IMR-90 (cell line): Measurements from ENCODE around the gene CAMK2G. TPM values are rescaled to one million over a fixed set of nuclear protein-coding genes. Genes with fewer than 3 reads are reported as not detected.

Experiments
- ATAC-seq: fragments of 200-7000 bp; cut with Tn5 transposase; 2 replicates; pipeline ENCODE4 v1.9.1; 2020; ENCODE audit warnings: low read depth, mild to moderate bottlenecking, moderate library complexity
- BruUV-seq: library from RNA; stranded (reverse); fragments of 400-500 nt; replicated peaks from 2 replicates; lab custom pipeline; 2021; lab: Mats Ljungman, UMichigan
- CTCF ChIA-PET: fragments of 300-600 bp; formaldehyde crosslinking; extraction: SDS; loops from one replicate; lab custom pipeline; 2021; ENCODE audit warnings: antibody characterized with exemption; lab: Yijun Ruan, JAX
- POLR2A ChIA-PET: fragments of 300-600 bp; sonication (Branson Sonifier 250); formaldehyde crosslinking; loops from one replicate; lab custom pipeline; 2022; ENCODE audit warnings: antibody characterized with exemption; ENCODE audit not compliant: unreplicated experiment; lab: Charles Lee
- DNase-seq: peaks from one replicate; pipeline ENCODE4 v3.0.0; 2013
- H2AFZ ChIP-seq: replicated peaks from 2 replicates; pipeline ENCODE3; 2013; ENCODE audit warnings: low read length, mild to moderate bottlenecking; ENCODE audit not compliant: poor library complexity
- H2AK5ac ChIP-seq: 2 replicates; pipeline ENCODE4 v1.6.1; 2013; ENCODE audit warnings: low read depth, low read length, inconsistent platforms
- H2AK9ac ChIP-seq: replicated peaks from 2 replicates; pipeline ENCODE3; 2013; ENCODE audit warnings: mild to moderate bottlenecking, low read depth, low read length, moderate library complexity; ENCODE audit not compliant: poor library complexity
- H2BK120ac ChIP-seq: 2 replicates; pipeline ENCODE4 v1.6.1; 2013; ENCODE audit warnings: low read depth, low read length, inconsistent platforms
- H2BK15ac ChIP-seq: 3 replicates; pipeline ENCODE4 v1.6.1; 2013; ENCODE audit warnings: low read depth, low read length, inconsistent platforms
- H2BK20ac ChIP-seq: 2 replicates; pipeline ENCODE4 v1.6.1; 2013; ENCODE audit warnings: low read depth, mild to moderate bottlenecking, inconsistent platforms, low read length, moderate library complexity
- H2BK5ac ChIP-seq: 2 replicates; pipeline ENCODE4 v1.6.1; 2013; ENCODE audit warnings: mild to moderate bottlenecking, low read depth, low read length, inconsistent platforms; ENCODE audit not compliant: poor library complexity, severe bottlenecking
- H3K14ac ChIP-seq: replicated peaks from 2 replicates; pipeline ENCODE4 v1.6.1; 2013; ENCODE audit warnings: low read depth, low read length, inconsistent platforms
- H3K18ac ChIP-seq: 2 replicates; pipeline ENCODE4 v1.6.1; 2013; ENCODE audit warnings: low read depth, low read length, control low read depth
- H3K23ac ChIP-seq: 2 replicates; pipeline ENCODE4 v1.6.1; 2013; ENCODE audit warnings: low read depth, low read length, inconsistent platforms
- H3K27ac ChIP-seq: 2 replicates; pipeline ENCODE4 v1.5.1; 2013; ENCODE audit warnings: mild to moderate bottlenecking, control low read depth, low read length; ENCODE audit not compliant: insufficient read depth
- H3K27me3 ChIP-seq: 2 replicates; pipeline ENCODE4 v1.6.1; 2013; ENCODE audit warnings: low read length; ENCODE audit not compliant: control insufficient read depth, insufficient read depth
- H3K36me3 ChIP-seq: 2 replicates; pipeline ENCODE4 v1.6.1; 2013; ENCODE audit warnings: low read length, mixed read lengths; ENCODE audit not compliant: control insufficient read depth, insufficient read depth
- H3K4ac ChIP-seq: 2 replicates; pipeline ENCODE4 v1.6.1; 2013; ENCODE audit warnings: low read depth, low read length, inconsistent platforms
- H3K4me1 ChIP-seq: 2 replicates; pipeline ENCODE4 v1.6.1; 2013; ENCODE audit warnings: low read length, mixed read lengths; ENCODE audit not compliant: control insufficient read depth, insufficient read depth
- H3K4me2 ChIP-seq: 2 replicates; pipeline ENCODE4 v1.6.1; 2013; ENCODE audit warnings: low read depth, mild to moderate bottlenecking, control low read depth, low read length, moderate library complexity
- H3K4me3 ChIP-seq: 2 replicates; pipeline ENCODE4 v1.5.1; 2013; ENCODE audit warnings: low read depth, mild to moderate bottlenecking, control low read depth, low read length, moderate library complexity; ENCODE audit not compliant: insufficient read depth
- H3K56ac ChIP-seq: 2 replicates; pipeline ENCODE4 v1.6.1; 2013; ENCODE audit warnings: low read length, inconsistent platforms; ENCODE audit not compliant: insufficient read depth; ENCODE audit errors: extremely low read depth
- H3K79me1 ChIP-seq, 2 experiments: 2 replicates each; pipeline ENCODE4 v1.6.1; 2013; ENCODE audit warnings: low read length in 2 of 2, inconsistent platforms in 1 of 2, low read depth in 1 of 2
- H3K9ac ChIP-seq: 2 replicates; pipeline ENCODE4 v1.6.1; 2013; ENCODE audit warnings: low read depth, low read length, control low read depth
- H3K9me1 ChIP-seq: 2 replicates; pipeline ENCODE4 v1.6.1; 2013; ENCODE audit warnings: low read length, inconsistent platforms; ENCODE audit not compliant: insufficient read depth
- H3K9me3 ChIP-seq: 2 replicates; pipeline ENCODE4 v1.6.1; 2013; ENCODE audit warnings: low read length; ENCODE audit not compliant: control insufficient read depth, insufficient read depth
- H4K20me1 ChIP-seq: 2 replicates; pipeline ENCODE4 v1.6.1; 2013; ENCODE audit warnings: low read length, inconsistent platforms; ENCODE audit not compliant: insufficient read depth
- H4K5ac ChIP-seq: 2 replicates; pipeline ENCODE4 v1.6.1; 2013; ENCODE audit warnings: mild to moderate bottlenecking, low read depth, low read length, control low read depth
- H4K8ac ChIP-seq, 2 experiments: 2 replicates each; pipeline ENCODE4 v1.6.1; 2013; ENCODE audit warnings: low read depth in 2 of 2, low read length in 2 of 2, control low read depth in 1 of 2, inconsistent platforms in 1 of 2
- H4K91ac ChIP-seq: 2 replicates; pipeline ENCODE4 v1.6.1; 2013; ENCODE audit warnings: low read depth, low read length, inconsistent platforms; ENCODE audit not compliant: insufficient read depth
- BHLHE40 ChIP-seq: fragments of 150-350 bp; IDR thresholded peaks from 2 replicates; pipeline ENCODE4 v1.6.1; 2016; ENCODE audit warnings: mild to moderate bottlenecking, low read depth, low read length
- CEBPB ChIP-seq: IDR thresholded peaks from 2 replicates; pipeline ENCODE4 v1.6.1; 2012; ENCODE audit warnings: low read depth, low read length, improper control_type of control experiment
- CHD1 ChIP-seq: IDR thresholded peaks from 2 replicates; pipeline ENCODE4 v1.6.1; 2012; ENCODE audit warnings: low read depth, low read length, improper control_type of control experiment
- FOS ChIP-seq: fragments of 150-350 bp; IDR thresholded peaks from 2 replicates; pipeline ENCODE4 v1.6.1; 2016; ENCODE audit warnings: low read depth, low read length
- MAFK ChIP-seq: IDR thresholded peaks from 2 replicates; pipeline ENCODE4 v1.6.1; 2012; ENCODE audit warnings: low read depth, low read length, improper control_type of control experiment
- MAZ ChIP-seq: IDR thresholded peaks from 2 replicates; pipeline ENCODE4 v1.6.1; 2012; ENCODE audit warnings: low read depth, mild to moderate bottlenecking, low read length, improper control_type of control experiment, moderate library complexity, borderline replicate concordance
- MXI1 ChIP-seq: IDR thresholded peaks from 2 replicates; pipeline ENCODE4 v1.6.1; 2012; ENCODE audit warnings: low read depth, mild to moderate bottlenecking, low read length, moderate library complexity, borderline replicate concordance
- NFE2L2 ChIP-seq: fragments of 150-350 bp; IDR thresholded peaks from 2 replicates; pipeline ENCODE4 v1.6.1; 2016; ENCODE audit warnings: low read depth, mild to moderate bottlenecking, low read length
- POLR2A ChIP-seq: IDR thresholded peaks from 2 replicates; pipeline ENCODE4 v1.6.1; 2012; ENCODE audit warnings: mild to moderate bottlenecking, low read depth, low read length
- RAD21 ChIP-seq: IDR thresholded peaks from 2 replicates; pipeline ENCODE4 v1.6.1; 2012; ENCODE audit warnings: low read length, improper control_type of control experiment
- RCOR1 ChIP-seq: IDR thresholded peaks from 2 replicates; pipeline ENCODE4 v1.6.1; 2012; ENCODE audit warnings: mild to moderate bottlenecking, low read length, improper control_type of control experiment; ENCODE audit not compliant: insufficient replicate concordance
- RFX5 ChIP-seq: IDR thresholded peaks from 2 replicates; pipeline ENCODE4 v1.8.0; 2012; ENCODE audit warnings: low read depth, mild to moderate bottlenecking, low read length, moderate library complexity
- SMC3 ChIP-seq: fragments of 150-350 bp; IDR thresholded peaks from 2 replicates; pipeline ENCODE4 v1.6.1; 2016; ENCODE audit warnings: low read depth, mild to moderate bottlenecking, antibody characterized with exemption, low read length, moderate library complexity
- WGBS, 2 experiments: methylation state at CpG; one replicate each; pipeline versions ENCODE4 v1.1.5 to v1.1.7; 2013; ENCODE audit warnings: missing lambda C conversion rate in 2 of 2; ENCODE audit not compliant: insufficient read length in 1 of 2; ENCODE audit errors: extremely low coverage in 2 of 2; 5-methylcytosine and 5-hydroxymethylcytosine counted together
- dilution Hi-C: fragments of 300-500 bp; cut with HindIII; formaldehyde crosslinking; loops from one replicate; pipeline ENCODE4 v1.14.3; 2018; ENCODE audit warnings: low sequenced_read_pairs; ENCODE audit not compliant: unreplicated experiment
- in situ Hi-C: fragments of 300-500 bp; cut with MboI; formaldehyde crosslinking; loops from 3 replicates; pipeline ENCODE4 v1.14.3; 2019; ENCODE audit warnings: low sequenced_read_pairs, inconsistent platforms, mixed read lengths
- intact Hi-C: fragments of 100-400 bp; cut with micrococcal nuclease; formaldehyde crosslinking; loops from 2 replicates; pipeline ENCODE4 v1.10.0; 2022
- polyA plus RNA-seq, 3 experiments: library from polyadenylated mRNA; depleted of rRNA; stranded (reverse); fragments of >200 nt; gene quantifications; 2 replicates each; pipeline ENCODE4 v1.2.3, GENCODE V29; 2012; ENCODE audit warnings: low replicate concordance in 1 of 3
- total RNA-seq: library from RNA; depleted of rRNA; stranded (reverse); fragments of >200 nt; gene quantifications from 2 replicates; pipeline ENCODE4 v1.2.3, GENCODE V29; 2012
- TF ChIP-seq, protein P1 (sequence below): fragments of 150-350 bp; IDR thresholded peaks from 2 replicates; pipeline ENCODE4 v1.6.1; 2017; ENCODE audit warnings: mild to moderate bottlenecking, antibody characterized with exemption, low read length, low read depth
- TF ChIP-seq, protein P2 (sequence below): fragments of 150-350 bp; IDR thresholded peaks from 2 replicates; pipeline ENCODE4 v1.6.1; 2016; ENCODE audit warnings: low read depth, mild to moderate bottlenecking, low read length, moderate library complexity, borderline replicate concordance

CAMK2G gene
- total and polyA plus RNA-seq, 2 of the 4 experiments (the other 2 are of a cell fraction), result 20.4 to 25.4 TPM

DNA sequence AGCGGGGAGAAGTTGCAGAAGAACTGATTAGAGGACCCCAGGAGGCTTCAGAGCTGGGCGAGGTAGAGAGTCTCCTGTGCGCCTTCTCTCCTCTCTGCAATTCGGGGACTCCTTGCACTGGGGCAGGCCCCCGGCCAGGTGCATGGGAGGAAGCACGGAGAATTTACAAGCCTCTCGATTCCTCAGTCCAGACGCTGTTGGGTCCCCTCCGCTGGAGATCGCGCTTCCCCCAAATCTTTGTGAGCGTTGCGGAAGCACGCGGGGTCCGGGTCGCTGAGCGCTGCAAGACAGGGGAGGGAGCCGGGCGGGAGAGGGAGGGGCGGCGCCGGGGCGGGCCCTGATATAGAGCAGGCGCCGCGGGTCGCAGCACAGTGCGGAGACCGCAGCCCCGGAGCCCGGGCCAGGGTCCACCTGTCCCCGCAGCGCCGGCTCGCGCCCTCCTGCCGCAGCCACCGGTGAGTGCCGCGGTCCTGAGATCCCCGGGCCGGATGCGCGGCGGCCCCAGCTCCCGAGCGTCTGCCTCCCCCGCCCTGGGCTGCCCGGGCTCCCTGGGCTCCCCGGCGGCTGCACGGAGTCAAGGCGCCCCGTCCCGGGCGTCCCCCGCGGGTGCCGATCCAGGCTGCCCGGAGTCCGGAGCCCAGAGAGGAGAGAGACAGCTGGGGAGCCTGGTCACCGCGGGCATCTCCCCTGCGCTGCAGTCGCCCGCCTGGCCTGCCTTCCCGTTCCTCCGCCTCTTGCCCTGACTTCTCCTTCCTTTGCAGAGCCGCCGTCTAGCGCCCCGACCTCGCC, 36.6 kb upstream of the CAMK2G start, which contains the start of gene PLAU:
TSS of gene PLAU (plus strand) at position 369 of the 789 bp plus-strand sequence. CDS start 424 bp downstream, outside the sequence.
- H3K4me1 ChIP-seq, result peaks cover 44% of the 10 kb centered on the region
- H3K9me1 ChIP-seq, result peaks cover 34% of the 10 kb centered on the region
- peak within 1 kb of the TSS; percentile 96 for H4K91ac ChIP-seq
- peak within 1 kb of the TSS; percentile 91 for H3K27ac ChIP-seq
- no peaks in the 10 kb centered on the region for H3K27me3 ChIP-seq
- peak within 1 kb of the TSS; percentile 95 for H2AK9ac ChIP-seq
- ATAC-seq, result peak; percentile 43
- no TSS peak for BruUV-seq
- peaks cover 42% of the 10 kb centered on the region for H3K36me3 ChIP-seq
- intact Hi-C loops, result no loop called here
- POLR2A ChIA-PET, result interaction anchor here (0.6 to 3.7 kb wide), 3 partner anchors 17 to 27 kb away, joined by 3 to 34 read pairs (median 4); no protein-coding TSS in a partner anchor
- DNase-seq, result peak; percentile 57
- peak within 1 kb of the TSS; percentile 66 for H3K4me3 ChIP-seq
- peak within 1 kb of the TSS; percentile 87 for H2AFZ ChIP-seq
- peak within 1 kb of the TSS; percentile 98 for H3K4ac ChIP-seq
- dilution Hi-C loops, result no loop called here
- CTCF ChIA-PET, result interaction anchor here (0.6 to 1.1 kb wide), 3 partner anchors 24 to 31 kb away, joined by 3 to 5 read pairs (median 3); no protein-coding TSS in a partner anchor
- in situ Hi-C loops, result no loop called here
- H4K8ac ChIP-seq, result peak within 1 kb of the TSS; percentile 85 to 93
- peaks cover 22 to 68% of the 10 kb centered on the region in 2 experiments for H3K79me1 ChIP-seq
- peak within 1 kb of the TSS; percentile 98 for H2BK120ac ChIP-seq
- H2BK20ac ChIP-seq, result peak within 1 kb of the TSS; percentile 91
- H3K23ac ChIP-seq, result peak within 1 kb of the TSS; percentile 99
- H2AK5ac ChIP-seq, result peak within 1 kb of the TSS; percentile 96
- H3K9ac ChIP-seq, result peak within 1 kb of the TSS; percentile 83
- peaks cover 50% of the 10 kb centered on the region for H4K20me1 ChIP-seq
- peak within 1 kb of the TSS; percentile 89 for H3K4me2 ChIP-seq
- peak within 1 kb of the TSS; percentile 99 for H3K14ac ChIP-seq
- peak within 1 kb of the TSS; percentile 94 for H3K56ac ChIP-seq
- peak within 1 kb of the TSS; percentile 87 for H2BK5ac ChIP-seq
- peak within 1 kb of the TSS; percentile 82 for H4K5ac ChIP-seq
- peak within 1 kb of the TSS; percentile 88 for H3K18ac ChIP-seq
- no peaks in the 10 kb centered on the region for H3K9me3 ChIP-seq
- peak within 1 kb of the TSS; percentile 78 for H2BK15ac ChIP-seq
- WGBS, 2 experiments, result 0% methylated on average over 34 of the region's 74 CpGs; no CpG with 5 or more reads in 1 of the 2 experiments
- TF ChIP-seq, protein P1, sequence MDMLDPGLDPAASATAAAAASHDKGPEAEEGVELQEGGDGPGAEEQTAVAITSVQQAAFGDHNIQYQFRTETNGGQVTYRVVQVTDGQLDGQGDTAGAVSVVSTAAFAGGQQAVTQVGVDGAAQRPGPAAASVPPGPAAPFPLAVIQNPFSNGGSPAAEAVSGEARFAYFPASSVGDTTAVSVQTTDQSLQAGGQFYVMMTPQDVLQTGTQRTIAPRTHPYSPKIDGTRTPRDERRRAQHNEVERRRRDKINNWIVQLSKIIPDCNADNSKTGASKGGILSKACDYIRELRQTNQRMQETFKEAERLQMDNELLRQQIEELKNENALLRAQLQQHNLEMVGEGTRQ, result no peak
- no peak for TF ChIP-seq CHD1
- TF ChIP-seq RAD21, result no peak
- no peak for TF ChIP-seq CEBPB
- TF ChIP-seq MAFK, result no peak
- no peak for TF ChIP-seq MXI1
- TF ChIP-seq NFE2L2, result no peak
- TF ChIP-seq SMC3, result no peak
- no peak for TF ChIP-seq BHLHE40
- TF ChIP-seq FOS, result no peak
- TF ChIP-seq RCOR1, result no peak
- TF ChIP-seq POLR2A, result peak; percentile 94
- TF ChIP-seq, protein P2, sequence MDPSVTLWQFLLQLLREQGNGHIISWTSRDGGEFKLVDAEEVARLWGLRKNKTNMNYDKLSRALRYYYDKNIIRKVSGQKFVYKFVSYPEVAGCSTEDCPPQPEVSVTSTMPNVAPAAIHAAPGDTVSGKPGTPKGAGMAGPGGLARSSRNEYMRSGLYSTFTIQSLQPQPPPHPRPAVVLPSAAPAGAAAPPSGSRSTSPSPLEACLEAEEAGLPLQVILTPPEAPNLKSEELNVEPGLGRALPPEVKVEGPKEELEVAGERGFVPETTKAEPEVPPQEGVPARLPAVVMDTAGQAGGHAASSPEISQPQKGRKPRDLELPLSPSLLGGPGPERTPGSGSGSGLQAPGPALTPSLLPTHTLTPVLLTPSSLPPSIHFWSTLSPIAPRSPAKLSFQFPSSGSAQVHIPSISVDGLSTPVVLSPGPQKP, result no peak
- peak; percentile 52; the same call in 1 of the 2 replicates for TF ChIP-seq MAZ
- TF ChIP-seq RFX5, result no peak
